Daoy (cell line): ENCODE measurements around the gene COL4A3. TPM values are rescaled to one million over a fixed set of nuclear protein-coding genes. Genes with fewer than 3 reads are reported as not detected.
"Not testable (repeated sequence)": the region's sequence is repeated elsewhere in the genome, so short reads cannot be mapped to it uniquely, and the experiment has no call there.

Experiments used
- DNase-seq: peaks from one replicate; pipeline ENCODE4 v3.0.0-alpha.2; 2015; ENCODE audit warnings: low read depth
- total RNA-seq: library from RNA; depleted of rRNA; stranded (reverse); fragments of >200 nt; shearing (Covaris generic); gene quantifications from 2 replicates; pipeline ENCODE4 v1.2.3, GENCODE V29; 2014

Gene COL4A3
- total RNA-seq, 1 experiment from 2014 or later = 0.06 TPM

DNA sequence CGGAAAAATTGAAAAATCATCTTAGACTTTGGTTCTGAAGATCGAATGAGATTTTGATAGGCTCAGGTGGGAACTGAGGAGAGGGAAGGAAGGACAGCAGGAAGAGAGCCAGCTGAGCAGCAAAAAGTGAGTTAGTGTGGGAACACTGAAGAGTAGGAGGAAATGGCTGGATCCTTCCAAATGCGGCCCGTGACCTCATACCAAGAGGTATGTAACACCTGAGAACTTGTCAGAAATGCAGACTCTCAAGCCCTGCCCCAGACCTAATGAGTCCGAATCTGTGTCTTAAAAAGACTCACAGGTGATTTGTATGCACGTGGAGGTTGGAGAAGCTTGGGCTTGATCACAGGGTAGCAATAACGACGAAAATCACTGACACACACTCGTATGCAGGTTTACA is 42.0 kb downstream of the COL4A3 start:
- DNase-seq = no peak

DNA sequence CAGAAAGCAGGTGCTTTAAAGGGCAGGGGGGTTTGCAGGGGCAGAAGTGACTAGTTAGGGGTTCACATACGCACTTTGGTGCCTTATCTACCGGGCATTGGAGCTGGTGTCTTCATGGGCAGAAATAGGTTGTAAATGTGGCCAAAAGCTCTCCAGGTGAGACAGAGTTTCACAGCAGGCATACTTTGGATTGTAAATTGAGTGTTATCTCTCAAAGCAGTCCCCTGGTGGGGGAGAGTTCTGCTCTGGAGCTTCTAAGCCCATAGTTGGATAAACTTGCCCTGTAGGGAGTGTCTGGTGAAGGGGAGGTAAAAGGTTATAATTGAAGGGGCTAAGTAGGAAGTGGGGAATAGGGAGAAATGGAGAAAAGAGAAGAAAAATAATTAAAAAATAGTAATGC is 43.1 kb downstream of the COL4A3 start:
- DNase-seq = no peak

DNA sequence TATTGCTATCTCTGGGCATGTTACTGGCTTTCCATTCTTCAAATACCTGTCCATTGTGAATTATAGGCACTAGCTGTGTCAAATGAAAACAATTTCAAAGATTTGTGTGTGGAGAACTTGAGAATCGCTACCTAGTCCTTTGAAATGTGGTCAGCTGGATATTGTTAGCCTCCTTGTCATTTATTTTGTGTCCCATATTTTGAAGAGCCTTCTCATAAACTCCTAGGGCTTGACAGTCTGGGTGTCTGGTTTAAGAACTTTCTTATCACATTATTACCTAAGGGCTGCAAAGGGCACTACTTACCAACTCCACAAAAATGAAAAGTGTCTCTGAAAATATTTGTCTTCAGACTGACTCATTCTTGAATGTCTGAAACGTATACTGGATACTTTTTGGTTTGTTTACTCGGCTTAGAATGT is 50.2 kb downstream of the COL4A3 start:
- peak; percentile 5 for DNase-seq

- no peak for DNase-seq
Measured at GRCh38 chr2:227219312-227220105, 55.1 kb downstream of the COL4A3 start.

DNA sequence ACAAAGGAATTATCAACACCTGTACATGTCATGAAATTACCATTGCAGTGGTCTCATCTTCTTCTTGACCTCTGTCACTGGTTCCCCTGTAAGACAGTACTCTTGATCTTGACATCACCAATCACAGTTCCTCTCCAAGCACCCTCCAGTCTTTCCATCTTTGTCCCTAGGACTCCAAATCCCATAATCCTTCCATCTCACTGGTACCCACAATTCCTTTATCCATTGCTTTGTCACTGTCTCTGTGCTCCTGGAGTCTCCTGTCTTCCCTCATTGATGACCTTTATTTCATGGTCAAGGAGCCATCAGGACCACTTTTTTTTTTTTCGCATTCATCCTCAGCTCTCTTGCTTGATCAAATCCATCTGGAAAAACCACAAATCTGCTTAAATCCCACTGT is 56.7 kb downstream of the COL4A3 start:
- no peak for DNase-seq

DNA sequence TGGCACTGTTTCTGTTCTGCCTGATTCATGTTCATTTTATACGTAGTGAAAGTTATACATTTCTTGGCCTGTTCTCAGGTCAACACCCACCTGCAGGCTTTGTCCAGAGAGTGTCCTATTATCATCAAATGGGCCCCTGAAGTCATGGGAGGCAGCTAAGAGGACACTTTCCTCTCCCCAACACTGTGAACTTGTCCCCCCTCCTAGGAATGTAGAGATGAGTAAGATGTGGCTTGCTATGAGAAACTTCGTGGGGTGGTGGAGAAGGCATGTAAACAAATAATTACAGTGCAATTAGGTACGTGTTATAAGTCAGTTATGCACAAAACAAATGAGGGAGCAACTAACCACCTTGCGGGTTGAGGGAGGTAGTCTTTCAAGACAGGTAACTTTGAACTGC is 57.9 kb downstream of the COL4A3 start:
- no peak for DNase-seq

- DNase-seq = not testable (repeated sequence)
Measured at GRCh38 chr2:227225641-227226040, 61.2 kb downstream of the COL4A3 start.

GRCh38 chr2:227228061-227228667 is 63.7 kb downstream of the COL4A3 start:
- peak; percentile 24 for DNase-seq

GRCh38 chr2:227230151-227230550 is 65.7 kb downstream of the COL4A3 start:
- no peak for DNase-seq

DNA sequence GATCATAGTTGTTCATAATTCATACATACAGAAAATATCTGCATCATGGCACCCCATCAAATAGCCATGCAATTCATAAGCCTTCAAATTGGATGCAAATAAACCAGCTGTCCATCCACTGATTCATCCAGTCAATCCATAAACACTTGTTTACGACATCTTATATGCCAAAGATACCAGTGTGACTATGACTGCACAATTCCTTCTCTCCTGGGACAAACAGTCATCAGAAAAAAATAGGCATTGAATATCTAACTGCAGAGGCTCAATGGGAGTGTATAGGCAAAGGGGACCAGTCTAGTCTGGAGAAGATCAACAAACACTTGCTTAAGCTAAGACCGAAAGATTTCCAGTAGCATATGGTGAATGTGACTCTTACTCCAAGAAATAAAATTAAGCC is 70.0 kb downstream of the COL4A3 start:
- DNase-seq = no peak

DNA sequence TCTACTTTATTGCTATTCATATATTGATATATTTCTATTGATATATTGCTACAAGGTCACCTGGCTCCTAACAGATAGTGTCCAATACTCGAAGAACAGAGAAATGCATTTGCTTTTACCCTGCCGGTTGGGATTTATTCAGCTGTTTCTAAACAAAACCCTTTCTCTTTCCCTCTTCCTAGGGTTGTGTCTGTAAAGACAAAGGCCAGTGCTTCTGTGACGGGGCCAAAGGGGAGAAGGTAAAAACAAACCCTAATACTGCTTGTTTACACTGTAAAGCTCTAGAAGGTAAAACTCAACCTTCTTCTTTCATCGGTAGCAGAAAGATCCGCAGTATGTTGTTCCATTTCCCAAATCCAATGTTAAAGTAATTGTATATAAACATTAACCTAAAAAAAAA is 73.4 kb downstream of the COL4A3 start:
- no peak for DNase-seq

- peak; percentile 52 for DNase-seq
Measured at GRCh38 chr2:227238238-227239237, 74.1 kb downstream of the COL4A3 start.

DNA sequence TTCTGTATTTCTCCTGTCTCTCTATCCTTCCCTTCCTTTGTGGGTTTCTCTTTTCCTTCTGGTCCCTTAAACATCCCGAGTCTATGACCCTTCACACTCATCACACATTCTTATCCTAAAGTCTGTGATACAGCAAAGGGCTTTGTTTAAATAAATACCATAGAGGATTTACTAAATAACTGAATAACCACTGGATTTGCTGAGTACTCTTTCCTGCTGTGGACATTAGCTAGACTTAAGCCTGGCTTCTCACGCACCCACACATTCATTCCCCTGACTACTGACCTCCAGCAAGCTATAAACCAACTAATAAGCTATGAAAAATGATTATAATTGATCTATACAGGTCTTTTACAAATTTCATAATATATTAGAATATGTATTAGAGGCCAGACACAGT is 76.6 kb downstream of the COL4A3 start:
- no peak for DNase-seq

DNA sequence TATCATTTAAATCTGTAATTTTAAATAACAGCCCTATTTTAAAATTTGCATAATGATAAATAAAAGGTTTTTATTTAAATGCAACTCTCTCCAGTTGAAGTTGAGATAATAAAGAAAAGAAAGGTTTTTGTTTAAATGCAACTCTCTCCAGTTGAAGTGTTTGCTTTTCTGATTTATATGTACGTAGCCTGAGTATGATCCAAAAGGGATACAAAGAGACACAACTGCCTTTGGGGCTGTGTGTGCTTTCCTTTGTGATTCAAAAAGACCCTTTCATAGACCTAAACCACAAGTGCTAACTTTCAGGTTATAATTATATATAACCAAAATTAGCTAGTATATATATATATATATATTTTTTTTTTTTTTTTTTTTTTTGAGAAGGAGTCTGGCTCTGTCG is 84.5 kb downstream of the COL4A3 start:
- no peak for DNase-seq

DNA sequence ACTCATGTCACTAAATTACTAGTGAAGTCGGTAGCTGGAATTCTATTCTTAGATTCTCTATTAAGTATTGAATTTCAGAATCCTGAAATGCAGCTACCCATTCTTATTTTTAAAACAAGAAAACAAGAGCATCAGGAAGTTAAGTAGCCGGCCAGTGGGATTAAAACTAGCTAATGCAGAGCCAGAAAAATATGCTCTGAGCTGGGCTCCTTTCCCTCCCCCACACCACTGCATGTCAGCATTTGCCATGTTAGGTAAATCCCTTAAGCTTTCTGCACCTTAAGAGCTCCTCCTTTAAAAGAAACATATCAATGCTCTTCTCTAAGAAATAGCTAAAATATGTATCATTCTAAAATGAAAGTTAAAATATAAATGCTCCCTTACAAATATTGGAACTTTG is 88.4 kb downstream of the COL4A3 start:
- DNase-seq = no peak

DNA sequence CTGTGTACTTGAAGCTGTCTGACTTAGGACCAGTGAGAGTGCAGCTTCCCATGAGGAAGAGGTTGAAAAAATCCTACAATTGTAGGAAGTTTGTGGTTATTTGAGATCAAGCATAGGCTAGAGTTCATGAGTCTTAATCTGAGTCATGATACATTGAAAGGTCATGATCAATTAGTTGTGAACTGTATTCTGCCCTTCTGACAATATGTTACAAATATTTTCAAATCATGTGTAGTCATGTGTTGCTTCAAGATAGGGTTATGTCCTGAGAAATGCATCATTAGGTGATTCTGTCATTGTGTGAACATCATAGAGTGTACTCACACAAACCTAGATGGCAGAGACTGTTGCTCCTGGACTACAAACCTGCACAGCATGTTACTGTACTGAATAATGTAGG is 92.2 kb downstream of the COL4A3 start:
- DNase-seq = no peak

- no peak for DNase-seq
Measured at GRCh38 chr2:227257820-227258219, 93.4 kb downstream of the COL4A3 start.

DNA sequence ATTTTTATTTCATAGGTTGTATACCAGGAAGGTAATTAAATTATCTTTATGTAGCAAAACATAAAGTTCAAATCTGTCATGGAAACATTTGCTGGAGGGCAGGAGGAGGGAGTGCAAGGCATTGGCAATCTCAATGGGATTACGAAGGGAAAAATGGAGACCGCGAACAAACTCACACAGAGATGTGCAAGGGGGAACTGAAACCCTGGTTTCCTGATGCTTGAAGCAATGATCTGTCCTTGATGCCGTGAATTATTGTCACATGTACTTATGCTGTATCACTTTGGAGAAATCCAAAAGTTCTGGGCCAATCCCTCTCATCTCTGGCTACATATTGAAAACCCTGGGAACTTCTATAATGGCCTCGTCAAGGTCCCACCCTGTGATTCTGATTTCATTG is 95.6 kb downstream of the COL4A3 start:
- no peak for DNase-seq

DNA sequence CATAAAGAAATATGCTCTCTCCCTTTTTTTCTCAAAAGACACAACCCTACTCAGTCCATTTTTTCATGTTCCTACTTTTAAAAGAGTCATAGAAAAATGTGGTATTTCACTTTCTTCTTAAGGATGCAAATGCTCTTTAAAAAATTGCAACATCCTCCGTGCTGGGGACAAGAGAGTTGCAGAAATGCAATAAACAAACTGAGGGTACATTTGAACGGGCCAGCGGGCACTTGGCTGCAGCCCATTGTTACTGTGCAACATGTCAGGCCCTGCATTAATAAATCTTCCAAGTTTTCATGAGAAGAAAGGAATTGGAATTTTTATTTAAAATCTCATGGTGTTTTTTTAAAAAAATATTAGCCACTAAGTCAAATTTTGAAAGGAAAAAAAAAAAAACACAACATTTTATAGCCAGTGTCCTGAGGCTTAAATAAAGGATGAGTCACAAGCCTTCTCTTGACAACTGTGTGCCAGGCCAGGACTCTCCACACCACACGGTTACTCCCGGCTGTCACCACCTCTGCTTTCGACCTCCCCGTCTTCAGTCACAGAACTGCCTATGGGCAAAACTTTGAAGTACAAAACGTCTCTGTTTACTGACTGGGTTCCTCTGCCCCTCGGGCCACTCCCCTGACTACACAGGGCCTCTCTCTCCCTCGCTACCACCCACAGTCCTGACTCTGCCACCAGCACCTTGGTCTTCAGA is 103.1 kb downstream of the COL4A3 start:
- DNase-seq = peak; percentile 15

- DNase-seq = no peak
Measured at GRCh38 chr2:227280895-227281294, 116.5 kb downstream of the COL4A3 start.

DNA sequence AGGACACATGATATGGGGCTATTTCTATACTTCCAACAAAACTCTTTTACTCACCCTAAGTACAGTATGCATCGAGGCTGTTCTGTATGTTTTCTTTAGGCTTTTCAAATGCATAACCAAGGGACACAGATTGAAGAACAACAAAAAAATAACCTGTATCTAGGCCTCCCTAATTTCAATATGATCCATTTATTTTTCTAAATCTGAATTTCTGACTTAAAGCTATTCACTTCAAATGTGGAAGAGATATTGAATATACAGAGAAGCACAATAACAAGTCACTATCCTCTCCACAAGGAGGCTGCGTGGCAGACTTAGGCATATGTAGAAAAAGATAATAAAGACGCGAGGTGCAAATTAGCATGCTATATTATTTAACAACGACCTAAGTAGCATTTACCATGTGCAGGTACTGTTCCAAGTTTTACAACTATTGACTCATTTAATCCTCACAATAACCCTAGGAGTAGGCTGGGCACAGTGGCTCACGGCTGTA is 121.4 kb downstream of the COL4A3 start:
- no peak for DNase-seq
